ENCODE data around the gene MRPL22. TPM values are rescaled to one million over a fixed set of nuclear protein-coding genes. Genes with fewer than 3 reads are reported as not detected.

MRPL22 gene
- polyA plus RNA-seq, 1 donor (not counting 4 experiments of a cell fraction or from before 2014, with no cell fraction given) = 76.9 TPM

DNA sequence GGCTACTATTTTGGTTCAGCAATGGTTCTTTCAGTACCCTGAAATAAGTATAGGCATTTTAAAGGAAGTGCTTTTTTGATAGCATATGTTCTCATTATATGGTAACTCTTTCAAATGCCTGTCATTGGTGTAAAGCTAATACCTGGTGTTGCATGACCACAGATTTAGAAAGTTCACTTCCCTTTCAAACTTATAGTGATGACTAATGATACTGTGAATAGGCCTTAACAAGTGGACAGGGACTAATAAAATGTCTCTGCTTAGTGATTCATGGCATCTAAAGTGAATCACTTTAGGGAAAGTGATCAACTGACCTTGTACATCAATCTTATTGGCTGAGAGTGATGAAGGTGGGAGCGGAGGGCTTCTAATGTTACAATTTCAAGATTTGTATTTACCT lies 21.6 kb downstream of the MRPL22 start:
- peaks cover 8 to 10% of the 10 kb centered on the region in 2 experiments for H3K36me3 ChIP-seq (ENCODE audit: control insufficient read depth in 2 of 2, extremely low read depth in 1 of 2, insufficient read depth in 2 of 2, low read length in 2 of 2)

DNA sequence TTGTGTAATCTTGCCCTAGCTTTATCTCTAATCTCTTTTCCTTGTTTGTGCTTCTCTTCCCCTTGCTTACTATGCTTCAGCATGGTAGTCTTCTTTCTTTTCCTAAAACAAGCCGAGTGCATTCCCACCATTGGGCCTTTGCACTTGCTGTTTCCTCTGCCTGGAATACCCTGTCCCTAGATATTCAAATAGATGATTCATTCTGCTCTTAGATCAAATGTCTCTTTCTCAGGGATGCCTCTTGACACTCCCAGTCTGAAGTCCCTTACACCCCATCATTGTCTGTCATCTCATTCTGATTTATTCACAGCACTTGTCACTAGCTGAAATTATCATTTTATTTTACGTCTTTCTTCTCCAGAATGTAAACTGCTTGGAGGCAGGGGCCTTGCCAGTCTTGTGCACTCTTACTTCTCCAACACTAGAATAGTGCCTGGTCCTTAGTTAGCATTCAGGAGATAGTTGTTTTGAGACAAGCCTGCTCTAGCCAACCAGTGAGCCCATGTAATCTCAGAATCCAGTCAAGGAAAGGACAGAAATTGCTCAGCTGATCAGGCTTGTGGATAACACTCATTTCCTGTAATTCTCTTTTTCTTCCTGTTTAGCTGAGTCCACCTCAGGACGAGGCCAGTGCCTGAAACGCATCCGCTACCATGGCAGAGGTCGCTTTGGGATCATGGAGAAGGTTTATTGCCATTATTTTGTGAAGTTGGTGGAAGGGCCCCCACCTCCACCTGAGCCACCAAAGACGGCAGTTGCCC lies 25.4 kb downstream of the MRPL22 start:
- FAIRE-seq = no peak
- Histone ChIP-seq H2AFZ (ENCODE audit: control insufficient read depth, low read length) (no peak overlapping the region), H3K4me2 (ENCODE audit: control insufficient read depth, extremely low read depth, insufficient read depth, low read depth, low read length) (no peak overlapping the region), H3K4me1 (ENCODE audit: control insufficient read depth, extremely low read depth, insufficient read depth, low read length) (peaks cover 7% of the 10 kb centered on the region), H3K27me3 (ENCODE audit: control insufficient read depth, extremely low read depth, insufficient read depth, low read length) (no peaks in the 10 kb centered on the region), H3K4me3 (ENCODE audit: control insufficient read depth in 2 of 3, extremely low read depth in 1 of 3, insufficient read depth in 2 of 3, low read depth in 1 of 3, low read length in 3 of 3) (no peak overlapping the region), H3K79me2 (ENCODE audit: control insufficient read depth, insufficient read depth, low read length) (no peaks in the 10 kb centered on the region), H3K27ac (ENCODE audit: control insufficient read depth, insufficient read depth, low read length) (no peak overlapping the region), H3K9me3 (ENCODE audit: control insufficient read depth, low read depth, low read length) (no peaks in the 10 kb centered on the region), H3K36me3 (ENCODE audit: control insufficient read depth in 2 of 2, extremely low read depth in 1 of 2, insufficient read depth in 2 of 2, low read length in 2 of 2) (peaks cover 6% of the 10 kb centered on the region in 2 experiments), H3K9me1 (ENCODE audit: control insufficient read depth, extremely low read depth, insufficient read depth, low read length) (no peaks in the 10 kb centered on the region), H3K9ac (ENCODE audit: control insufficient read depth, extremely low read depth, insufficient read depth, low read length) (no peak overlapping the region), H4K20me1 (ENCODE audit: control insufficient read depth, extremely low read depth, insufficient read depth, low read length) (no peaks in the 10 kb centered on the region)
- no peak for TF ChIP-seq EZH2 (IDR thresholded peaks at IDR 0.05; ENCODE audit: low read length)
- TF ChIP-seq, protein P1, sequence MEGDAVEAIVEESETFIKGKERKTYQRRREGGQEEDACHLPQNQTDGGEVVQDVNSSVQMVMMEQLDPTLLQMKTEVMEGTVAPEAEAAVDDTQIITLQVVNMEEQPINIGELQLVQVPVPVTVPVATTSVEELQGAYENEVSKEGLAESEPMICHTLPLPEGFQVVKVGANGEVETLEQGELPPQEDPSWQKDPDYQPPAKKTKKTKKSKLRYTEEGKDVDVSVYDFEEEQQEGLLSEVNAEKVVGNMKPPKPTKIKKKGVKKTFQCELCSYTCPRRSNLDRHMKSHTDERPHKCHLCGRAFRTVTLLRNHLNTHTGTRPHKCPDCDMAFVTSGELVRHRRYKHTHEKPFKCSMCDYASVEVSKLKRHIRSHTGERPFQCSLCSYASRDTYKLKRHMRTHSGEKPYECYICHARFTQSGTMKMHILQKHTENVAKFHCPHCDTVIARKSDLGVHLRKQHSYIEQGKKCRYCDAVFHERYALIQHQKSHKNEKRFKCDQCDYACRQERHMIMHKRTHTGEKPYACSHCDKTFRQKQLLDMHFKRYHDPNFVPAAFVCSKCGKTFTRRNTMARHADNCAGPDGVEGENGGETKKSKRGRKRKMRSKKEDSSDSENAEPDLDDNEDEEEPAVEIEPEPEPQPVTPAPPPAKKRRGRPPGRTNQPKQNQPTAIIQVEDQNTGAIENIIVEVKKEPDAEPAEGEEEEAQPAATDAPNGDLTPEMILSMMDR (optimal IDR thresholded peaks at IDR 0.05 in 1 of 3, IDR thresholded peaks at IDR 0.05 in 1 of 3, conservative IDR thresholded peaks at IDR 0.05 in 1 of 3; ENCODE audit: extremely low read depth in 1 of 3, insufficient read depth in 2 of 3, low read length in 3 of 3) = no peak
- no peak for DNase-seq (ENCODE audit: low read depth, low spot score)
- dilution Hi-C loops (cut with MboI; ENCODE audit: extremely low pct_ligation_motif_present, low sequenced_read_pairs) = no loop called here

More for the DNA sequence above, 21.6 kb downstream of the MRPL22 start:
- Histone ChIP-seq H3K27me3 (ENCODE audit: control insufficient read depth, extremely low read depth, insufficient read depth, low read length) (no peaks in the 10 kb centered on the region), H3K4me3 (ENCODE audit: control insufficient read depth in 2 of 3, extremely low read depth in 1 of 3, insufficient read depth in 2 of 3, low read depth in 1 of 3, low read length in 3 of 3) (no peak overlapping the region), H3K9me1 (ENCODE audit: control insufficient read depth, extremely low read depth, insufficient read depth, low read length) (no peaks in the 10 kb centered on the region), H3K9me3 (ENCODE audit: control insufficient read depth, low read depth, low read length) (no peaks in the 10 kb centered on the region), H3K4me1 (ENCODE audit: control insufficient read depth, extremely low read depth, insufficient read depth, low read length) (peaks cover 7% of the 10 kb centered on the region), H3K9ac (ENCODE audit: control insufficient read depth, extremely low read depth, insufficient read depth, low read length) (no peak overlapping the region), H3K4me2 (ENCODE audit: control insufficient read depth, extremely low read depth, insufficient read depth, low read depth, low read length) (no peak overlapping the region), H2AFZ (ENCODE audit: control insufficient read depth, low read length) (no peak overlapping the region), H3K27ac (ENCODE audit: control insufficient read depth, insufficient read depth, low read length) (peak overlapping the region; percentile 30), H3K79me2 (ENCODE audit: control insufficient read depth, insufficient read depth, low read length) (no peaks in the 10 kb centered on the region), H4K20me1 (ENCODE audit: control insufficient read depth, extremely low read depth, insufficient read depth, low read length) (no peaks in the 10 kb centered on the region)
- TF ChIP-seq, protein P1 (optimal IDR thresholded peaks at IDR 0.05 in 1 of 3, IDR thresholded peaks at IDR 0.05 in 1 of 3, conservative IDR thresholded peaks at IDR 0.05 in 1 of 3; ENCODE audit: extremely low read depth in 1 of 3, insufficient read depth in 2 of 3, low read length in 3 of 3) = no peak
- no peak for TF ChIP-seq EZH2 (IDR thresholded peaks at IDR 0.05; ENCODE audit: low read length)
- DNase-seq (ENCODE audit: low read depth, low spot score) = peak; percentile 52
- FAIRE-seq = peak; percentile 23
- dilution Hi-C loops (cut with MboI; ENCODE audit: extremely low pct_ligation_motif_present, low sequenced_read_pairs) = no loop called here

All from keratinocyte (primary cell).